ENCODE results near the gene CDKN1C. TPM values are rescaled to one million over a fixed set of nuclear protein-coding genes. Genes with fewer than 3 reads are reported as not detected.

Gene CDKN1C
- total and polyA plus RNA-seq, 2 of the 8 experiments (the other 6 are each of a cell fraction or from before 2014, with no cell fraction given), result 12.8 to 14.1 TPM

- CTCF ChIA-PET (ENCODE audit: partially characterized antibody), result interaction anchor here (0.6 to 13.5 kb wide), 17 partner anchors 21 to 968 kb away, joined by 3 to 521 read pairs (median 5); partner anchors contain the start of gene PHLDA2
- FAIRE-seq, result no peak
- TF ChIP-seq RXRA (IDR thresholded peaks at IDR 0.05; ENCODE audit: insufficient read depth, low read depth, low read length), result no peak
- TF ChIP-seq RNF2 (IDR thresholded peaks at IDR 0.05; ENCODE audit: borderline replicate concordance, low read depth, low read length, missing control alignments, poor library complexity, severe bottlenecking), result no peak
- TF ChIP-seq CHD2 (IDR thresholded peaks at IDR 0.05; ENCODE audit: low read length), result no peak
- 0 out of 4 replicates have a peak, but pooled peaks of 1 of the 2 experiments have one; percentile 39 for TF ChIP-seq HDAC2 (IDR thresholded peaks at IDR 0.05; ENCODE audit: borderline replicate concordance in 1 of 2, low read depth in 2 of 2, low read length in 2 of 2)
- no peak for TF ChIP-seq POLR2A (IDR thresholded peaks at IDR 0.05; ENCODE audit: control extremely low read depth in 1 of 2, low read depth in 2 of 2, low read length in 2 of 2)
- peak; percentile 34 to 68 for TF ChIP-seq RAD21 (IDR thresholded peaks at IDR 0.05 in 1 of 2, conservative IDR thresholded peaks at IDR 0.05 in 1 of 2; ENCODE audit: low read depth in 2 of 2, low read length in 2 of 2)
- TF ChIP-seq GTF2F1 (IDR thresholded peaks at IDR 0.05; ENCODE audit: borderline replicate concordance, low read depth, low read length), result no peak
- TF ChIP-seq TAF7 (optimal IDR thresholded peaks at IDR 0.05; ENCODE audit: borderline replicate concordance, low read depth, low read length), result no peak
- no peak for TF ChIP-seq YY1 (IDR thresholded peaks at IDR 0.05; ENCODE audit: low read depth, low read length)
Measured at GRCh38 chr11:2886191-2886894, 768 bp upstream of the CDKN1C start.

More at GRCh38 chr11:2886191-2886894, 768 bp upstream of the CDKN1C start:
- peak overlapping the region; percentile 21 to 62 for H3K4me2 ChIP-seq (ENCODE audit: insufficient read depth in 1 of 2, low read depth in 2 of 2, low read length in 2 of 2)
- H4K91ac ChIP-seq (replicated peaks; ENCODE audit: insufficient read length, low read length), result peak overlapping the region; percentile 69
- POLR2A ChIA-PET (ENCODE audit: partially characterized antibody), result interaction anchor here (1.0 to 3.0 kb wide), 9 partner anchors 10 to 354 kb away, joined by 3 to 18 read pairs (median 4); no protein-coding TSS in a partner anchor
- no peak overlapping the region for H3K27ac ChIP-seq (ENCODE audit: low read depth, low read length)
- H2BK12ac ChIP-seq (ENCODE audit: low read depth, low read length), result peak overlapping the region; percentile 77; the same call in 1 of the 2 replicates
- peak overlapping the region; percentile 6 for H2BK120ac ChIP-seq (replicated peaks; ENCODE audit: low read depth, low read length)
- H4K8ac ChIP-seq (ENCODE audit: extremely low read depth, insufficient read depth, low read length), result peak overlapping the region; percentile 75; the same call in 1 of the 2 replicates
- H3K36me3 ChIP-seq (ENCODE audit: control insufficient read depth in 2 of 4, insufficient read depth in 4 of 4, low read length in 3 of 4), result peaks cover 0 to 4% (median 0%) of the 10 kb centered on the region in 4 experiments; a peak in 1 of 8 replicates
- peaks cover 0 to 36% (median 29%) of the 10 kb centered on the region in 4 experiments; a peak in 6 of 7 replicates for H3K4me1 ChIP-seq (replicated peaks in 1 of 4; ENCODE audit: control insufficient read depth in 3 of 4, insufficient read depth in 4 of 4, low read length in 3 of 4)
- peak in 1 of 2 experiments; percentile 80 for DNase-seq (ENCODE audit: low read depth in 1 of 2, low spot score in 2 of 2)
- peak overlapping the region; percentile 55; the same call in 1 of the 2 replicates for H2BK20ac ChIP-seq (ENCODE audit: low read length)
- peak overlapping the region in 2 of 4 experiments; percentile 19 to 48; a peak in 4 of 8 replicates for H3K4me3 ChIP-seq (ENCODE audit: extremely low read depth in 1 of 4, insufficient read depth in 2 of 4, low read depth in 3 of 4, low read length in 4 of 4)
- peak overlapping the region; percentile 70 for H2AK5ac ChIP-seq (ENCODE audit: low read depth, low read length)
- H4K20me1 ChIP-seq (replicated peaks in 1 of 2; ENCODE audit: control insufficient read depth in 1 of 2, insufficient read depth in 2 of 2, low read length in 2 of 2), result peaks cover 6 to 11% of the 10 kb centered on the region in 2 experiments
- no peaks in the 10 kb centered on the region for H3K79me1 ChIP-seq (ENCODE audit: low read depth, low read length)
- H3K4ac ChIP-seq (replicated peaks; ENCODE audit: insufficient read length, low read depth, low read length), result no peak overlapping the region
- peaks cover 2 to 72% (median 46%) of the 10 kb centered on the region in 4 experiments for H3K27me3 ChIP-seq (replicated peaks in 1 of 4; ENCODE audit: control insufficient read depth in 3 of 4, extremely low read depth in 1 of 4, insufficient read depth in 3 of 4, low read length in 3 of 4)
- no peak overlapping the region for H3K23ac ChIP-seq (ENCODE audit: insufficient read length)
- H3K9me3 ChIP-seq (ENCODE audit: insufficient read depth in 2 of 2, low read depth in 1 of 2, low read length in 1 of 2), result no peaks in the 10 kb centered on the region
- 0 out of 7 replicates have a peak overlapping the region, but pooled peaks of 1 of the 4 experiments have one; percentile 14 for H3K9ac ChIP-seq (replicated peaks in 1 of 4; ENCODE audit: extremely low read depth in 1 of 4, low read depth in 3 of 4, low read length in 3 of 4)
- no peak overlapping the region for H3K14ac ChIP-seq (ENCODE audit: insufficient read length)
- no peaks in the 10 kb centered on the region for H3K79me2 ChIP-seq (ENCODE audit: control insufficient read depth in 1 of 2, insufficient read depth in 2 of 2, low read length in 2 of 2)
- no peak overlapping the region for H3K56ac ChIP-seq (replicated peaks; ENCODE audit: insufficient read length, low read depth, low read length)
- 9% methylated on average over 37 of the region's 49 CpGs; no CpG with 5 or more reads in 1 of the 2 experiments for WGBS, 2 experiments (ENCODE audit: extremely low coverage in 1 of 2, insufficient coverage in 1 of 2, insufficient read length in 1 of 2, insufficient replicate concordance in 2 of 2, low coverage in 1 of 2, low lambda C conversion rate in 2 of 2, missing lambda C conversion rate in 1 of 2)
- no peak overlapping the region for H4K5ac ChIP-seq (ENCODE audit: insufficient read length, low read depth, low read length)
- H3K23me2 ChIP-seq (ENCODE audit: low read depth, low read length), result peaks cover 12% of the 10 kb centered on the region; the same call in 1 of the 2 replicates
- peak overlapping the region; percentile 32 for H3K18ac ChIP-seq (ENCODE audit: extremely low read depth, low read length)
- H2BK15ac ChIP-seq (ENCODE audit: low read length), result 0 out of 2 replicates have a peak overlapping the region, but pooled peaks have one; percentile 29
- no peak overlapping the region for H2AFZ ChIP-seq (ENCODE audit: low read length)
- H2BK5ac ChIP-seq (ENCODE audit: low read depth, low read length), result peak overlapping the region; percentile 60; the same call in 1 of the 2 replicates

All from H1 (cell line).